ENCODE data around the gene SULT1A2.
"Not testable (repeated sequence)": the region's sequence is repeated elsewhere in the genome, so short reads cannot be mapped to it uniquely, and the experiment has no call there.

SULT1A2 gene

GRCh38 chr16:28558456-28558855 lies 38.4 kb downstream of the SULT1A2 start:
- DNase-seq (ENCODE audit: low read depth) = no peak

DNA sequence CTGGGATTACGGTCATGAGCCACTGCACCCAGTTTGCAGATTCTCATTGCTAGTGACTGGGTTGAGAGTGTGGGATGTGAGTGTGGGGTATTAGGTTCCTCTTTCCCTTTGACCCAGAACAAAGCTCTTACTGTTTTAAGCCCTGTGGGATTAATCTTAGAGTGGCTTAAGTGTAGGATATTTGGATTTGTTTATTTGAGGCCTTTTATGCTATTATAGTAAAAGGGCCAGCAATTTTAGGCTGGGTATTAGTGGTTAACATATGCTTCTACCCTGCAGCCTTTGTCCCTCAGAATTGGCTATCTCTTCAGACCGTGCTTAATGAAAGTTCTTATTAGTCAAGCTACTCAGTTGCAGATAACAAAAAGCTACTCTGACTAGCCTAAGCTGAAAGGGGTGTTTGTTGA lies 39.9 kb downstream of the SULT1A2 start:
- DNase-seq (ENCODE audit: low read depth) = no peak

- DNase-seq (ENCODE audit: low read depth) = no peak
These were observed 41.3 kb downstream of the SULT1A2 start for GRCh38 chr16:28555561-28555960.

- DNase-seq (ENCODE audit: low read depth) = no peak
These were observed 42.0 kb downstream of the SULT1A2 start for GRCh38 chr16:28554634-28555423.

DNA sequence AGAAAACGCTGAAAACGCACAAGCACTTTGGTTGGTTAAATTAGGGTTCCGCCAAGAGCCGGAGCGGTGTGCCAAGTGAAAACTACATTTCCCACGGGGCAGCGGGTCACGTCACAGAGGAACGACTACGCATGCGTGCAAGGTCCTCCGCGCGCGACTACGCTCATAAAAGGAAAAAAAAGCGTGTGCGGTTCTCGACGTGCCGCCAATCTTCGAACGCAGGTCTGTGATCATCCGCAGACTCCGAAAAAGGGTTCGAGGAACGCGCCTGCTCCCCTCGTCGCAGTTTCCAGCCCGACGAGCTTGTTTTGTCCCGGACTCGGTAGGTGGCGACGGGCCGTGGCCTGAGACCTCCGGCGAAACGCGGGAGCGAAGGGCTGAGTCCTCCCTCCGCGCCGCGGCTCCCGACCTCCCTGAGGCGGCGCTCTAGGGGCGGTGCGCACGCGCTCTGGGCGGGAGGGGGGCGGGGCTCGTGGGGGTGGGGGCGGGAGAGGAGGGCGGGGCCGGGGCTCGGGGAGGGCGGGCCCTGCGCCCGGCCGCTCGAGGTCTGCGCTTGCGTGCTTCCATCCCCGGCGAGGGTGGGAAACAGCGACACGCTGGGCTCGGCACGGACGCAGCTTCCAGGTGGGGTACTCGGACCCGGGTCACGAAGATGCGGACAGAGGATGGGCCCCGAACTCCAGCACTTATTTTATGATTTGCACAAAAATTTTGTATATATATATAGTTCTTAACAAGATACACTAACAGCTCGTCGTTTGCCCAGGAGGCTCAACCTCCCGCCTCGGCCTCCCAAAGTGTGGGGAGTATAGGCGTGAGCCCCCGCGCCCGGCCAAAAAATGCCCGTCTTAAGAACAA lies 42.8 kb downstream of the SULT1A2 start, which contains the start of gene SGF29:
Gene SGF29, plus strand, starts transcription at position 145 of the 858 bp plus-strand sequence. CDS start 27,150 bp downstream, outside the sequence.
- DNase-seq (ENCODE audit: low read depth) = peak; percentile 80

- no peak for DNase-seq (ENCODE audit: low read depth)
These were observed 47.5 kb downstream of the SULT1A2 start for GRCh38 chr16:28549301-28549899.

- no peak for DNase-seq (ENCODE audit: low read depth)
These were observed 48.5 kb downstream of the SULT1A2 start for GRCh38 chr16:28548306-28548802.

DNA sequence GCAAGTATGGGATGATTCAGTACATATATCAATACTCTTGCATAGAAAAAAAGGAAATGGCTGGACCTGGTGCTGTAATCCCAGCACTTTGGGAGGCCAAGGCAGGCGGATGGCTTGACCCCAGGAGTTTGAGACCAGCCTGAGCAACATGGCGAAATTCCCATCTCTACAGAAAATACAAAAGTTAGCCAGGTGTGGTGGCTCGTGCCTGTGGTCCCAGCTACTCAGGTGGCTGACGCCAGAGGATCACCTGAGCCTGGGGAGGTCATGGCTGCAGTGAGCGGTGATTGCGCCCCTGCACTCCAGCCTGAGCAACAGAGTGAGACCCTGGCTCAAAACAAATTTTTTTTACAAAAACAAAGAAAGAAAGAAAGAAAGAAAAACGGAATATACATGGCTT lies 50.2 kb downstream of the SULT1A2 start:
- DNase-seq (ENCODE audit: low read depth) = no peak

GRCh38 chr16:28545964-28546363 lies 50.9 kb downstream of the SULT1A2 start:
- DNase-seq (ENCODE audit: low read depth) = not testable (repeated sequence)

- no peak for DNase-seq (ENCODE audit: low read depth)
These were observed 51.9 kb downstream of the SULT1A2 start for GRCh38 chr16:28544998-28545397.

GRCh38 chr16:28543072-28543471 lies 53.8 kb downstream of the SULT1A2 start:
- no peak for DNase-seq (ENCODE audit: low read depth)

GRCh38 chr16:28542646-28543045 lies 54.2 kb downstream of the SULT1A2 start:
- DNase-seq (ENCODE audit: low read depth) = no peak

Measured in HS-5 (cell line).